HG02981 (cell line): ENCODE measurements around the gene SND1.
"Not testable (repeated sequence)": the region's sequence is repeated elsewhere in the genome, so short reads cannot be mapped to it uniquely, and the experiment has no call there.

Experiments used
- ATAC-seq: cut with Tn5 transposase; IDR thresholded peaks from one replicate; pipeline ENCODE4 v1.9.1; 2021; ENCODE audit warnings: mild to moderate bottlenecking, moderate library complexity; ENCODE audit not compliant: unreplicated experiment

The SND1 gene

DNA sequence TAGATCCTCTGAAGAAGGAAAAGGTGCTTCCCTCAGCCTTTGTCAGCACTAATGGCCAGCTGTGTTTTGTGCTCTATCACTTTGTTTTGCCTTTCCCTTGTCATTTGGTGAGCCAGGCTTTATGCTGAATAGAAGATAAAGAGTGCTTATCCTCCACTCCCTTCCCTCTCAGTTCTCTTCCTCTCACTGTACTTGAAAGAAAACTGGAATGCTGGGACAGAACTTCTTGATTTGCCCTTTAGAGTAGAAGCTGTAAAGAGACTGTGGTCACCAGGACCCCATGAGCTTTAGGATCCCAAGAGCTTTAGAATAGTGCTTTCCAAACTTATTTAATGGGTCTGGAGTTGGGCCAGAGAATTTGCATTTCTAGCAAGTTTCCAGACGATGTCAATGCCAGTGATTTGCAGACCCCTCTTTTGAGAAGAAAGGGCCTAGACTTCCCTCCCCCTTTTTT lies 297.8 kb downstream of the SND1 start:
- no peak for ATAC-seq

- ATAC-seq, result no peak
These were observed 298.4 kb downstream of the SND1 start for GRCh38 chr7:127950233-127950935.

GRCh38 chr7:127953423-127954356 lies 301.7 kb downstream of the SND1 start:
- ATAC-seq, result no peak

- ATAC-seq, result no peak
These were observed 302.4 kb downstream of the SND1 start for GRCh38 chr7:127954357-127954748.

- no peak for ATAC-seq
These were observed 303.1 kb downstream of the SND1 start for GRCh38 chr7:127955051-127955531.

DNA sequence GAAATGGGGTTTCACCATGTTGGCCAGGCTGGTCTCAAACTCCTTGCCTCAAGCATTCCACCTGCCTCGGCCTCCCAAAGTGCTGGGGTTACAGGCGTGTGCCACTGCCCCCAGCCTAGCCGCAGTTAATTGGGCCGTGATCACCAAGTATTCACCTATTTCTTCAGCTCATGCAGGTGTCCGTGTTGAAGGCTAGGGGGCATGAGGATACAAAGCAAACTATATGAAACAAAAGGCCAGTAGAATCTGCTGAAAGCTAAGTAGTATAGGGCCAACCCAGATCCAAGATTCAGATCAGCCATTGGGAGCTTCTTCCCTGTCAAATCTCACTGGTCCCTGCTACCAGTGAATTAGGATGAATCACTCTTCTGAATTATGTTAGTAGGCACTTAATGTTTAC lies 305.9 kb downstream of the SND1 start:
- no peak for ATAC-seq

GRCh38 chr7:127959770-127960169 lies 307.8 kb downstream of the SND1 start:
- peak; percentile 73 for ATAC-seq

DNA sequence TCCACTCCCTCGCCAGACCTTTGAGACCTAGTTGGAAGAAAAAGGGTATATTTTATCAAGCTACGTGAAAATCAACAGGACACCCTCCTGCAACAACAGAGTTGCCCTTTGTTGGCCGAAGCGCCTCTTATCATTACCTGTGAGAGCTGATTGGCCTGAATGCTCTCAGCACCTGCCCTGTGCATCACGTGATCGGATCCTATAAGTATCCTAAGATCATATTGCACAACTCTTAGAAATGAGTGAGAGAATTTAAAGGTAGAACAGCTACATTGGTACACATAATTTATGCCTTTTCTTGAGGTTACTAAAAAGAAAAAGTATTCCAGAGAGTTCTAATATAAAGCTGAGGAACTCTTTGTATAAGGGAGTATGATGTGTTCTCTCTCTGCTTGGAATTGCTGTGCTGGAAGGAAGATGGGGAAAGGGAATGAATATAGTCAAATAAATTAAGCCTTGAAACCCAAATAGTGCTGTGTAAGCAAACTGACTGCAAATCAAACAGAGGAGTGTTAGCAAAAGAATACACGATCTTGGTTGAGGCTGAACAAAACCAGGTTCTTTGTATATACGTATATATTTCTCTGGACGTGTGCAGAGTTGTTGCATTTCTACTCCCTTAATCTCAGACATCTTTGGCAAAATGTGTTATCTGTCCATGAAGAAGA lies 309.9 kb downstream of the SND1 start:
- ATAC-seq, result no peak

DNA sequence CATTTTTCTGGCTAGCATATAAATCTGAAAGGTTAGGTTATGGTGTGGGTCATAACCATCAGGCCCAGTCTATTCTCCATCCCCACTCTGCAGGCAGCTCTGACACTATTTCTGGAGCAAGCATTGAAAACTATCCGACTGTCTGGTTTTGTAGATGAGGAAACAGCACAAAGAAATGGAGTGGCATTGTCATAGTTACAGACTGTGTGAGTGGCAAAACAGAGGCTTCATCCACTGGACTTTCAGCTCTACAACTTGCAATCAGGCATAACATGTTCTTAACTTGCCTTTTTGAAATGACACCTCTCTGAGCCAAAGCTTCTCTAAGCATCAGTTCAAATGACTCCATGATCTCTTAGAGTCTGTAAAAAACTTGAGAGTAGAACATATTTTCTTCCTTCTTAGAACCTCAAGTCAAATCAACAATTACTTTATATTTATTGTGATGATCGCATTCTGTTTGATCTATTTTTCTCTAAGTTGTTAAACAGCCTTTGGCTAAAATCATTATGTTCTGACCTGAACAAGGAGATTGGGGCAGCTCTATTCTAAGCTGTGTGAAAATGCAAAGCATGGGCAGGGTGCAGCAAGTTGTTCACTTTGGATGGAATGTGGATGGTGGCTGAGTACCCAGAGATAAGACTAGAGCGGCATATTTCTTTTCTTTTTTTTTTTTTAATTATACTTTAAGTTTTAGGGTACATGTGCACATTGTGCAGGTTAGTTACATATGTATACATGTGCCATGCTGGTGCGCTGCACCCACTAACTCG lies 310.8 kb downstream of the SND1 start:
- no peak for ATAC-seq

GRCh38 chr7:127963850-127964249 lies 311.9 kb downstream of the SND1 start:
- ATAC-seq, result not testable (repeated sequence)

- no peak for ATAC-seq
These were observed 315.3 kb downstream of the SND1 start for GRCh38 chr7:127967281-127967680.

- ATAC-seq, result no peak
These were observed 316.6 kb downstream of the SND1 start for GRCh38 chr7:127968547-127968946.

DNA sequence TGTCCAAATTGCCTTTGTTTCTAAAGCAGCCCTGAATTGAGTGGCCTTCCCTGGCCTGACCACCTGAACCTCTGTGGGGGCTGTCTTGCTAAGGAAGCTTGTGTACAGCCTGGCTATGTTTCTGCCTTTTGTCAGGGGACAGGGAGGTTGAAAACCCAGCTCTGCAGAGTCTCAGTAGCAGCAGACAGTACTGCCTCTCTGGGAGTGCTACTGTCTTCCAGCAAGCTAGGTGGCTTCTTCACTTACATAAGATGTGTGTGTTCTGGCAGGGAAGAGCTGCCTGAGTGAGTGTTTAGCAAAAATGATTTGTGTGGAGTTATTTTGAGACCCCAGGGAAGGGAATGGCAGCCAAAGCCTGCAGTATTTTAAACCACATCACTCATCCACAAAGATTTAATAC lies 321.8 kb downstream of the SND1 start:
- no peak for ATAC-seq

GRCh38 chr7:127974446-127975035 lies 322.5 kb downstream of the SND1 start:
- ATAC-seq, result no peak

DNA sequence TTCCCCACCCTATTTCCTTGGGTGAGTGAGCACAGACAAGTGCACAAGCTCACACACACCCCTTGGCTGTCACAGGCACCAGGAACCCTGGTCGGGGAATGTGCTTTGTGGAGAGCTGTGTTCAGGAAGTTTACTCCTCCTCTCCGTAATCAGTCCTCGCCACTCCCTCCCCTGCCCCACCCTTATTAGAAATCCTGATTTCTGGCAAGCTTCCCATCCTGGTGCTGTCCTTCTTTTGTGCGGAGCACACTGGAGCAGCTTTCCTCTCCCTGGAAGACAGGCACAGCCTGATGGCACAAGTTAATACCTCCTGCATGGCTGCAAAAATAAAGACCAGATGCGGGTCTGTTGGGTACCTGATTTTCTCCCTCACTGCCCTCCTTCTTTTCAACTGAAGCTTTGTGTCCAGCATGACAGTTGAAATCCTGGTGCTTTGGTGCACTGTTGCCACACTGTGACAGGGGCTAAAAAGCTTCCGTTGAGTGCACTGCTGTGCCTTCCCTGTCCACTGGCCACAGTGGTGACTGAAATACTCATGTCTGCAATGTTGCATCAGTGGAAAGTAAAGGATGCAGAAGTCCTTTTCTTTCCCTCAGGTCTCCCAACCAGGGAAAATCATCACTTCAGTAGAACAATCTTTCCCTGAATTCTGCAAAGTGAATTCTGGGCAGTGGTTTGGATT lies 324.2 kb downstream of the SND1 start:
- ATAC-seq, result no peak

- ATAC-seq, result no peak
These were observed 324.7 kb downstream of the SND1 start for GRCh38 chr7:127976738-127977120.

GRCh38 chr7:127978421-127978820 lies 326.4 kb downstream of the SND1 start:
- no peak for ATAC-seq

- no peak for ATAC-seq
These were observed 327.2 kb downstream of the SND1 start for GRCh38 chr7:127979113-127979727.

DNA sequence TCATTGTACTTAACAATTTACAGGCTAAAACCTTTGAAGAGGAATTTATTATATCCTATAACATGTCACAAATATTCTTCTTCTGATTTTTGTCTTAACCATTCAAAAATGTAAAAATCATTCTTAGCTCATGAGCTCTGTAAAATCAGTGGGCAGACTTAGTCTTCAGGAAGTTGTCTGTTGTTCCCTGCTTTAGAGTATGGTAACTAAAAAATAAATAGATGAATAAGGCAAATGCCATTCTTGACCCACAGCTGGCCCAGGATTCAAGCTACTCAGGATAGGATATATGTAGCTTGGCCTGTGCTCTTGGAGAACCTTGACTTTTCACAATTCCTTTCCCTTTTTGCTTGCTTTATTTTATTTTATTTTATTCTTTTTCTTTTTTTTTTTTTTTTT lies 327.7 kb downstream of the SND1 start:
- no peak for ATAC-seq
